HG03575 (cell line): Measurements from ENCODE around the gene PERP.

Source experiments
- ATAC-seq: cut with Tn5 transposase; IDR thresholded peaks from one replicate; pipeline ENCODE4 v1.9.1; 2021; ENCODE audit not compliant: unreplicated experiment, insufficient number of reproducible peaks, low FRiP score; ENCODE audit errors: extremely low read depth

The PERP gene

DNA sequence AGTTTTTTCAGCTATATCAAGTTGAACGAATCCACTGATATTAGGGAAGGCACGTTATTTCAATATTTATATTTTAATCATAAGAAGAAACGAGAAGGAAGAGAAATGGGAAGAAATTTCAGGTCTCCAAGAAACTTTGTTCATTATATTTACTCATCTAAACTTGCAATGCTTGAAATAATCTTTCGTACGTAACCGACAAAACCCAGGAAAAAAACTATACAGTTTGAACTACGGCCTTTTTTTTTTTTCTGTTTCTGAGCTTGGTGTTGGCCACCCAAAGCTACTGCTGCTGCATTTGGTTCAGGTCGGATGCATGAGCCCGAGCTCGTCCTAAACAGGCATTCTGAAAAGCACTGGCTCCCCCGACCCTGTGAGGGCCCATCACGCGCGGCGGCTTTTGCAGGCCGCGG is 548 bp downstream of the PERP start:
- no peak for ATAC-seq

GRCh38 chr6:138105880-138106664 is 1.1 kb downstream of the PERP start:
- ATAC-seq = no peak

- no peak for ATAC-seq
Measured at GRCh38 chr6:138105446-138105845, 1.8 kb downstream of the PERP start.

DNA sequence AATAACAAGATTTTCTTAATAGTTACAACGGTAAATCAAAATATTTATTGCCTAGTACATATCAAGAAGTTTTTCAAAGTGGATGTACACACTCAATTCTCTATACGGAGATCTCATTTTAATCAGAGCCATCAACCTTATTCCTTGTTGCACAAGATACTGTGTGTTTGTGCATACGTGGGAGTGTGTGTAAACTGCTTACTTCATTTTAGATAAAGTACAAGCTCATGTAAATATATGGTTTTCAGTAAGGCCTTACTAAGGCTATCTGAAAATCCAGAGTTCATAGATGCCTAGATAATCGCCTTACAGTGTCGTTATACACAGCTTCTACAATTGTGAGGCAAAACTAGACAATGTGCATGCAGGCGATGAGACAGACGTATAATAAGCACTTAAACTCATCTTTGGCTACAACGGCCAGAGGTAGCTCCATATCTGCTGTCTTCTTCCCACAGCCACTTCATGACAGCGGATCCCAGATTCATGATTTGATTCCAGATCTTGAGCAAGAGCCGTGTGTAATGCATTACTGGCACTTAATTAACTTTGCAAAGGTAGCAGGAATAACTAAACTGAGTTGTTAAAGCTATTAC is 2.5 kb downstream of the PERP start:
- ATAC-seq = no peak

- no peak for ATAC-seq
Measured at GRCh38 chr6:138103871-138104270, 3.3 kb downstream of the PERP start.

DNA sequence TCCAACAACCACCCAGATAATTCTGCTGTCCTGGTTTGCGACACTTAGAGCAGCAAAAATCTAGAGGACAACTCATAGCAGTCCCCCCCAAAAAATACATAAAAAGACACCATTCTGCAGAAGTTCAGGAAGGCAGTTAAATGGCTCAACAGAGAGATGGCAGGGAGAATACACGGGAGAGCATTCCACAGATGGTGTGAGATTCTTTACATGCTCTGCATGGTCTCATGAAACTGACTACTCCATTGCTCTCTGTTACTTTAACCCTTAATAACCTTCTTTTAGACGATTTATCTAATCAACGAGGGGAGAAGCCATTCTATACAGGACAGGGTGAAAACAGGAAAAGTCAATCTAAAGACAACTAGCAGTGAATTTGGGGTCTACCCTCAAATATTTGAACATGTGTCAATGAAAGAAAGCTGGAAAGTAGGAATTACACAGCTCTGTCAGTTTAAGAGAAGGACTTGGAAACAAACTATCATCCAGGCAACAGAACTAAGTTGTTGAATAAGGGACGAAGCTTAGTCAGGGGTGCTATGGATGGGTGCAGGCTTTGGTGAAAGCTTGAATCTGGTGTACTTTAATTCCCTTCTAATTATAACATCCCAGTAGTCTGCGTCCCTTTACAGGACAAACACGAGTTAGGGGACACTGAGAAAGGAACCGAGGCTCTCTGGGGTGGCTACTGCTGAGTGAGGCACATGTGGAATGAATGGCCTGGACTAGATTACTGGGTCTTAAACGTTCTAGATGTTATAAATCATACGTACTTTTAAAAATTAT is 5.1 kb downstream of the PERP start:
- no peak for ATAC-seq

DNA sequence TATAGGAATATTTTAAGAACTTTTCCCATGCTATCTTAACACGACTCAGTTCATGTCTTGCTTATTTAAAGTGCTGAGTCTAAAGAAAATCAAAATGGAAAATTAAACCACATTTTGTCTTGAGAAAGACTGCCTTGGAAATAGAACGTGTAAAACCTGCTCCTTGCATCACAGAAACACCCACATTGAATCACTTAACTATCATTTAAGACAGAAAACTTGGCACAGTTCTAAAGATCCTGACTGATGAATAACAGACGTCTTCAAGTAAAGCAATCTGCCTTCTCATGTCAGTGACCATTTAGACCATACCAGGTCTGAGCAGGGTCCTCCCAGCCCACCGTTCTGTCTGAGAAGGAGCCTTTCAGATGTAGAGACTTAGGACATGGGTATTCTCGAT is 7.4 kb downstream of the PERP start:
- no peak for ATAC-seq

GRCh38 chr6:138098306-138098705 is 8.9 kb downstream of the PERP start:
- no peak for ATAC-seq

GRCh38 chr6:138094260-138094659 is 13.0 kb downstream of the PERP start:
- ATAC-seq = no peak

GRCh38 chr6:138093632-138094031 is 13.6 kb downstream of the PERP start:
- no peak for ATAC-seq

- no peak for ATAC-seq
Measured at GRCh38 chr6:138092686-138093085, 14.5 kb downstream of the PERP start.

DNA sequence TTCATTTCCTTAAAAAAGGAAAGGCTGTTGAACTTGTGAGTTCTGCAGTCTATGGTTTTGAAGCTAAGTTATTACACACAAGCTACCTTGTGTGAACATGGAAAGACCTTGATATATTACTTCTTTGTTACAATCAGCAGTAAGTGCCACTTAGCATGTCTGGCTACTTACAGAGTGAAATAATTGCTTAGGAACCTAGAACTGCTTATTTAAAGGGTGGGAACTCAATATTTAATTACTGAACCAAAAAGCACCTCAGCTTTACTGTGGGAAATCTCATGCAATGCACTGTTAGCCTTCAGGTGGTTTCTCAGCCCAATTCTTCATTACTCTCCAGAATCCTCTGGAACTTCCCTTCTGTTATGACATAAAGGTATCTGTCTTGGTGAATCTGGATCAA is 17.9 kb downstream of the PERP start:
- ATAC-seq = no peak

DNA sequence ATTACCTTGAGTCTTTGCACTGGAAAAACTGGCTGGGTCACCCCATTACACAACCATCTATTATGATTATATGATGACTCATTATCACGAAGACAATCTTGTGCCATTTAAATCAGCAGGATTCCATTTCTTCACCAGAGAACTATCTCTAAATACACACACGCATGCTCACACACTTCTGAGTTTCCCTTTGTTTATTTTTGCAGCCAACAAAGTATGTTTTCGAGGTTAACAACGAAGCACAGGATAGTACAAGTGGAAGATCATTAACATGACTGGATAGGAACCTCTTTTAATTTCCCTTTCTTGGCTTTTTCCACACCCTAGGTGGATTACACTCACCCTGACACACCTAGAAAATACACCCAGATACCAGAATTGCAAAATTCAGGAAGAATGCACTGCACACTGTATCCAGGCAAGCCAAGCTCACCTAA is 18.9 kb downstream of the PERP start:
- ATAC-seq = no peak

- ATAC-seq = no peak
Measured at GRCh38 chr6:138087593-138088325, 19.5 kb downstream of the PERP start.

GRCh38 chr6:138086573-138087196 is 20.5 kb downstream of the PERP start:
- no peak for ATAC-seq

DNA sequence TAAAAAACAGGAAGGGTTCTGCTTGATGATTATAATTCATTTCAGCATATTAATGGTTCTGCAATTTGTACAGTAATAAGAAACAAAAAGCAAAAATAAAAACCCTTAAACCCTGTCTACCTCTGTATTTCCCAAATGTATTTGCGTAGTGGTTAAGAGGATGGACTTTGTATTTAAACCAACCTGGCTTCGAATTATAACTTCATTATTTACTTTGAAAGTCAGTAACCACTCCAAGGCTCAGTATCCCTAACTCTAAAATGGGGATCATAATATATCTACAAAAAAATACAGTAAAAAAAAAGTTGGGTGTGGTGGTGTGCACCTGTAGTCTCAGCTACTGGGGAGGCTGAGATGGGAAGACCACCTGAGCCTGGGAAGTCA is 21.4 kb downstream of the PERP start:
- ATAC-seq = no peak

- ATAC-seq = no peak
Measured at GRCh38 chr6:138084904-138085838, 22.0 kb downstream of the PERP start.

DNA sequence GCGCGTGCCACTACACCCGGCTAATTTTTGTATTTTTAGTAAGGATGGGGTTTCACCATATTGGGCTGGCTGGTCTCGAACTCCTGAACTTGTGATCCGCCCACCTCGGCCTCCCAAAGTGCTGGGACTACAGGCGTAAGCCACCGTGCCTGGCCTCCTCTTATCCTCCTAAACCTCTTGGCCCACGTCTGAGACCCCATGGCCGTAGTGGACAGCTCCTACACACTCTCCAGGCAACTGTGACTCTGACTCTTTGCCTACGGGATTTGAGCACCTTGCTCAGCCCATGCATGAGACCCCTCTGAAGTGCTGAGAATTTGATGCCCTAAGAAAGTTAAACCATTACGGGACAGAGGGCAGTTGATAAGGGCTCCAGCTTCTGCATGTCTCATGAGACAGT is 25.0 kb downstream of the PERP start:
- no peak for ATAC-seq
